K562 (cell line): ENCODE results near the gene FAM222A. TPM values are rescaled to one million over a fixed set of nuclear protein-coding genes. Genes with fewer than 3 reads are reported as not detected.

Source experiments
- ATAC-seq: fragments of 200-7000 bp; cut with Tn5 transposase; 3 replicates; pipeline ENCODE4 v1.9.1; 2020; ENCODE audit warnings: moderate library complexity
- BruUV-seq: library from RNA; stranded (reverse); fragments of 400-500 nt; replicated peaks from 2 replicates; lab custom pipeline; 2021; lab: Mats Ljungman, UMichigan
- CTCF ChIA-PET: fragments of 300-600 bp; formaldehyde crosslinking; extraction: SDS; loops from one replicate; lab custom pipeline; 2021; ENCODE audit warnings: low intra/inter-chr PET ratio; lab: Yijun Ruan, JAX
- POLR2A ChIA-PET: fragments of 300-600, 350-650 bp; sonication (Branson Sonifier 250); formaldehyde crosslinking; extraction: SDS; loops from one replicate; lab custom pipeline; 2021; ENCODE audit warnings: antibody characterized with exemption, inconsistent platforms; lab: Yijun Ruan, JAX
- DNase-seq, 4 experiments: peaks; one replicate each; pipeline versions ENCODE4 v3.0.0 to v3.0.0-alpha.2; 2011 to 2018; ENCODE audit warnings: low spot score in 3 of 4, mixed read lengths in 3 of 4; ENCODE audit errors: extremely low read depth in 1 of 4
- FAIRE-seq: peaks from 2 replicates; lab custom pipeline; 2011; peaks lifted over from hg19 to GRCh38; lab: Jason Lieb, UNC
- H2AFZ ChIP-seq: 2 replicates; pipeline ENCODE4 v1.6.0; 2011; ENCODE audit warnings: low read depth, low read length, control low read depth, inconsistent platforms
- H3K27ac ChIP-seq: fragments of 200-600 bp; 3 replicates; pipeline ENCODE4 v1.8.0; 2011; ENCODE audit warnings: low read depth, mild to moderate bottlenecking, control low read depth, inconsistent platforms, low read length, moderate library complexity, mixed read lengths; ENCODE audit errors: extremely low read depth
- H3K27me3 ChIP-seq, 2 experiments: fragments of 300-600 bp in 1 of 2; 2 replicates in 1 of 2; 3 replicates in 1 of 2; pipeline versions ENCODE4 v1.6.0 to v1.8.0; 2011; ENCODE audit warnings: inconsistent platforms in 2 of 2, low read length in 2 of 2, mild to moderate bottlenecking in 1 of 2, mixed read lengths in 1 of 2, moderate library complexity in 1 of 2; ENCODE audit not compliant: control insufficient read depth in 2 of 2, insufficient read depth in 2 of 2
- H3K36me3 ChIP-seq: fragments of 300-600 bp; 3 replicates; pipeline ENCODE4 v1.8.0; 2011; ENCODE audit warnings: mild to moderate bottlenecking, low read length, inconsistent platforms; ENCODE audit not compliant: control insufficient read depth, insufficient read depth
- H3K4me1 ChIP-seq, 2 experiments: fragments of 200-600 bp in 1 of 2; replicated peaks in 1 of 2; 2 replicates in 1 of 2; 3 replicates in 1 of 2; pipeline versions ENCODE4 v1.5.1 to v1.8.0; 2011; ENCODE audit warnings: inconsistent platforms in 2 of 2, low read length in 2 of 2, mild to moderate bottlenecking in 1 of 2, mixed read lengths in 1 of 2, moderate library complexity in 1 of 2; ENCODE audit not compliant: control insufficient read depth in 2 of 2, insufficient read depth in 2 of 2
- H3K4me2 ChIP-seq: 2 replicates; pipeline ENCODE4 v1.6.1; 2011; ENCODE audit warnings: low read length, control low read depth, inconsistent platforms, mixed read lengths; ENCODE audit not compliant: insufficient read depth
- H3K4me3 ChIP-seq: fragments of 200-600 bp; sonication (generic), shearing (Covaris generic); 2 replicates; pipeline ENCODE4 v1.5.1; 2016; ENCODE audit warnings: control low read depth, inconsistent platforms
- H3K79me2 ChIP-seq: fragments of 200-600 bp; 3 replicates; pipeline ENCODE4 v1.8.0; 2011; ENCODE audit warnings: low read length, inconsistent platforms; ENCODE audit not compliant: control insufficient read depth, insufficient read depth
- H3K9ac ChIP-seq, 2 experiments: 2 replicates each; pipeline versions ENCODE4 v1.6.0 to v1.6.1; 2011; ENCODE audit warnings: low read depth in 2 of 2, low read length in 2 of 2, control low read depth in 1 of 2, inconsistent platforms in 1 of 2, mild to moderate bottlenecking in 1 of 2, mixed read lengths in 1 of 2; ENCODE audit not compliant: insufficient read depth in 1 of 2
- H3K9me1 ChIP-seq: one replicate; pipeline ENCODE4 v1.6.0; 2011; ENCODE audit warnings: inconsistent platforms, mild to moderate bottlenecking, low read length, moderate library complexity; ENCODE audit not compliant: control insufficient read depth, insufficient read depth
- H3K9me3 ChIP-seq: replicated peaks from 2 replicates; pipeline ENCODE4 v1.5.1; 2011; ENCODE audit warnings: low read depth, low read length, inconsistent platforms; ENCODE audit not compliant: control insufficient read depth, insufficient read depth
- H4K20me1 ChIP-seq: replicated peaks from 2 replicates; pipeline ENCODE4 v1.6.1; 2011; ENCODE audit warnings: low read length, inconsistent platforms, mixed read lengths; ENCODE audit not compliant: control insufficient read depth, insufficient read depth
- ATF4 ChIP-seq: fragments of 450-650 bp; formaldehyde crosslinking; IDR thresholded peaks from 2 replicates; pipeline ENCODE4 v1.4.0; 2022; ENCODE audit warnings: mild to moderate bottlenecking, moderate library complexity
- JUN ChIP-seq, 2 experiments: sonication (generic) in 1 of 2; formaldehyde crosslinking in 1 of 2; IDR thresholded peaks; 2 replicates each; pipeline versions ENCODE4 v1.6.1 to v1.8.0; 2012 to 2022; ENCODE audit warnings: borderline replicate concordance in 2 of 2, mild to moderate bottlenecking in 2 of 2, improper control_type of control experiment in 1 of 2, low read depth in 1 of 2, low read length in 1 of 2, missing genetic modification reagents in 1 of 2
- NR1H2 ChIP-seq: sonication (generic); formaldehyde crosslinking; IDR thresholded peaks from 2 replicates; pipeline ENCODE4 v1.4.0; 2020; ENCODE audit warnings: mild to moderate bottlenecking, missing genetic modification reagents
- POLR2AphosphoS5 ChIP-seq: IDR thresholded peaks from 2 replicates; pipeline ENCODE4 v1.6.1; 2011; ENCODE audit warnings: mild to moderate bottlenecking, low read depth, low read length, moderate library complexity; ENCODE audit not compliant: control insufficient read depth, insufficient read depth
- STAT5A ChIP-seq: IDR thresholded peaks from 2 replicates; pipeline ENCODE4 v1.6.1; 2012; ENCODE audit warnings: low read length, inconsistent platforms, borderline replicate concordance
- ZNF79 ChIP-seq: fragments of 250-450 bp; sonication (Bioruptor Pico); IDR thresholded peaks from 2 replicates; pipeline ENCODE4 v1.4.0; 2020; ENCODE audit warnings: low read depth, mild to moderate bottlenecking, moderate library complexity
- WGBS: fragments of 100-300 bp; shearing (Covaris generic); methylation state at CpG from one replicate; pipeline ENCODE4 v1.1.6; 2016; ENCODE audit warnings: low coverage, mixed read lengths; ENCODE audit not compliant: insufficient coverage; ENCODE audit errors: missing lambda C conversion rate; 5-methylcytosine and 5-hydroxymethylcytosine counted together
- in situ Hi-C: fragments of 300-500 bp; cut with MboI; formaldehyde crosslinking; loops from 4 replicates; pipeline ENCODE4 v1.15.0; 2018; ENCODE audit warnings: inconsistent platforms, mixed read lengths
- intact Hi-C: fragments of 100-400 bp; cut with micrococcal nuclease; formaldehyde crosslinking; loops from 2 replicates; pipeline ENCODE4 v1.14.2; 2022
- polyA plus RNA-seq, 8 experiments: library from polyadenylated mRNA; depleted of rRNA in 4 of 8; stranded (reverse) in 5 of 8; unstranded in 3 of 8; fragments of >200 nt; fragmentation: Nextera tagmentation in 2 of 8; fragmentation: Illumina TruSeq in 1 of 8; extraction: Ambion mirVana in 2 of 8; extraction: Trizol in 1 of 8; gene quantifications; 2 replicates each; pipeline versions ENCODE4 v1.2.1 to v1.2.3, GENCODE V29; 2011 to 2014; ENCODE audit warnings: inconsistent platforms in 1 of 8, missing spikeins in 1 of 8
- total RNA-seq, 7 experiments: library from RNA; depleted of rRNA in 6 of 7; stranded (reverse); fragments of >200 nt in 6 of 7; fragmentation: Illumina TruSeq in 2 of 7; extraction: Trizol in 2 of 7; gene quantifications; 2 replicates each; pipeline versions ENCODE4 v1.2.1 to v1.2.3, GENCODE V29; 2011 to 2021; ENCODE audit warnings: low replicate concordance in 1 of 7

The FAM222A gene
- total and polyA plus RNA-seq, 9 of the 15 experiments (the other 6 are each of a cell fraction or from before 2014, with no cell fraction given): 0.03 to 0.36 (median 0.12) TPM; not detected in 1

- in situ Hi-C loops: no loop called here
- H3K9ac ChIP-seq: no peak overlapping the region
These were observed 9.1 kb downstream of the FAM222A start for GRCh38 chr12:109722721-109723094.

More at GRCh38 chr12:109722721-109723094, 9.1 kb downstream of the FAM222A start:
- 7% methylated on average over 7 of the region's 9 CpGs for WGBS
- FAIRE-seq (no peak), DNase-seq (no peak), ATAC-seq (no peak)
- intact Hi-C loops: no loop called here
- POLR2A ChIA-PET: interaction anchor here (0.6 kb wide), 1 partner anchor 8 kb away, joined by 3 read pairs; no protein-coding TSS in a partner anchor
- Histone ChIP-seq H4K20me1 (peaks cover 28% of the 10 kb centered on the region), H3K36me3 (no peaks in the 10 kb centered on the region), H3K4me3 (no peak overlapping the region), H3K9me1 (no peaks in the 10 kb centered on the region), H3K4me1 (peaks cover 0 to 15% of the 10 kb centered on the region in 2 experiments; a peak in 3 of 5 replicates), H3K79me2 (no peaks in the 10 kb centered on the region), H3K9me3 (no peaks in the 10 kb centered on the region), H3K4me2 (no peak overlapping the region), H3K27ac (no peak overlapping the region), H3K27me3 (peaks cover 25 to 56% of the 10 kb centered on the region in 2 experiments), H2AFZ (no peak overlapping the region)
- no TSS peak for BruUV-seq
- CTCF ChIA-PET: no interaction called here
- no peak for TF ChIP-seq JUN (IDR thresholded peaks at IDR 0.05; ENCODE audit: borderline replicate concordance, low read depth, low read length)
- no peak for TF ChIP-seq JUN (CRISPR knock-in tag; IDR thresholded peaks at IDR 0.05; ENCODE audit: borderline replicate concordance)
- TF ChIP-seq ZNF79 (CRISPR knock-in tag): no peak
- TF ChIP-seq ATF4 (CRISPR knock-in tag): no peak
- no peak for TF ChIP-seq NR1H2
- TF ChIP-seq STAT5A: no peak
- no peak for TF ChIP-seq POLR2AphosphoS5
